Subcutaneous adipose tissue (tissue), 4 donors: ENCODE measurements around the gene MYBPC3. TPM values are rescaled to one million over a fixed set of nuclear protein-coding genes. Genes with fewer than 3 reads are reported as not detected.

ENCODE experiments used
- CTCF ChIP-seq: fragments of 450-650 bp; IDR thresholded peaks from one replicate; pipeline ENCODE4 v1.5.1; 2016; ENCODE audit warnings: low read depth, mild to moderate bottlenecking, control low read depth, antibody characterized with exemption, moderate library complexity
- total RNA-seq, 4 donors: library from RNA; depleted of rRNA; stranded (reverse); fragments of >200 nt; gene quantifications; one replicate each; pipeline ENCODE4 v1.1.0, GENCODE V29; 2016

The MYBPC3 gene
- total RNA-seq, 4 donors from 2014 or later = 0.17 TPM; not detected in 3

DNA sequence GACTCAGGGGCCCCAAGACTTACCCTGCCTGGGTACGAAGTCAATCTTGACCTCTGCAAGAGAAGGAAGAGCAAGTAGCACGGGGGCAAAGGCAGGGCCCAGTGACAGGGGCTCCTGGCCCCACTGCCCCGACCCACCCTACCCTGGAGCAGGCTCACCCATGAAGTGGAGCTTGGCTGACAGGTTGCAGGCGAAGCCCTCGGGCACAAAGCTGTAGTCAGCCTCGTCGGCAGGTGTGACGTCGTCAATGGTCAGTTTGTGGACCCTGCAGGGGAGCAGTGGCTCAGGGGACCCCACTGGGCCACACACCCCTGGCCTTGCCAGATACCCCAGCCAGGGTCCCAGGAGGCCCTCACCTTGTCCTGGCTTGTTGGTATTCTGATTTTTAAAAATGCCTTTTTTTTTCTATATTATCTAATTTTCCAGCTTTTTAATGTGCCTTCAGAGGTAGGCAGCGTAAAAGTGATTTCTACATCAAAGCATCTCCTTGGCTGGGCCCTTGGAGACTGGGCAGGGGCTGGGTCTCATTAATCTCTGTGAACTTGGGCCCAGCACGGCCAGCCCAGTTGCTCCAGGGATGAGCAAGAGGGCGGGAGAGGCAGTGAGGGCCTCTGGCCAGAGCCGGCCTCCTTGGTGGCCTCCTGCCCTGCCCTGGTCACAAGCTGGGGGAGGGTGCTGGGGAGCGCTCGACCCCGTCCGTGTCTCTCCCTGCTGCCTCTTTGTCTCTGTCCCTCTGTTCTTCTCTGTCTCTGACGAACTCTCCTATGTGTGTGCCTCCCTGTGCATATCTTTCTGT lies 11.3 kb downstream of the MYBPC3 start:
- no peak for TF ChIP-seq CTCF

DNA sequence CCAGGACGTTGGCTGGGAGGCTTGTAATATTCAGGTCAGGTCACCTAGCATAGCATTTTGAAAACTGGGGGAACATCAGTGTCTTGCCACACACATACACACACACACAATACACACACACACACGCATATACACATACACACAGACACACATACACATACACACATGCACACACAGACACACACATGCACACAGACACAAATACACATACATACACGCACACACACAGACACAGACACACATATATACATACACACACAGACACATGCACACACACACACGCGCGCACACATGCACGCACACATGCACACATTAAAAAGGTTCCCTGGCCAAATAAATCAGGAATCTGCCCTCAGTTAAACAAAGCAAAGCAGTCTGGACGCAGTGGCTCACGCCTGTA lies 12.5 kb downstream of the MYBPC3 start:
- TF ChIP-seq CTCF = no peak

DNA sequence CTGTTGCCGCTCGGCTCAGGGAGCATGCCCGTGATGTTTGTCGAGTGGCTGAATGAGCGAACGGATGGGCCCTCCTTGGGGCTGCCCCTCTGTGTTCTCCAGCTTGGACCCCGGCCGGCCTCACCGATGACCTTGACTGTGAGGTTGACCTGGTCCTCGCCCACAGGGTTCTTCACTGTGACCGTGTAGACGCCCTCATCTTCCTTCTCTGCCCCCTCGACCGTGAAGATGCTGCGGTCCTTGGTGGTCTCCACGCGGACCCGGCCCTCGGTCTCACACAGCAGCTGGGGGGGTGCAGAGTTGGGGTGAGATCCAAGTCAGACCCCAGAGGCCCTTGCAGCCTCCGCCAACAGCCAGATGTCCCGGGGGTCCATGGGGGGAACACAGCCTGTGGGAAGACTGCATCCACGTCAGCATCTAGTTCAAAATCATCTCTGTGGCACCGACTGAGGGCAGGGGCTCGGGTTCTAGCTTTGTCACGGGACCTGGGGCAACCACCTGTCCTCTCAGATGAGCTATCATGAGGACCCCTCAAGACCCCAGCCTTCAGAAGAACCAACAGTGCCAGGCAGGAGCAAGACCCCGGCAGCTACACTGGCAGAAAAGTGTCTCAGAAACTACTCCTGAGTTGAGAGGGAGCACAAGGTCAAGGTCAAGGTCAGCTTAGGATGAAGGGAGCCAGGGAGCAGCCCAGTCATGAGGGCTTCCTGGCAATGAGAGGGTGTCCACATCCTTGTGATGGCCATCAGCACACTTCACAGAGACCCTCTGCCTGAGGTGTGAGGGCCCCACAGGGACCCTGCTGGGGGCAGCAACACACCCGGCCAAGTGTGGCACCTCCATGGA lies 13.9 kb downstream of the MYBPC3 start:
- no peak for TF ChIP-seq CTCF

DNA sequence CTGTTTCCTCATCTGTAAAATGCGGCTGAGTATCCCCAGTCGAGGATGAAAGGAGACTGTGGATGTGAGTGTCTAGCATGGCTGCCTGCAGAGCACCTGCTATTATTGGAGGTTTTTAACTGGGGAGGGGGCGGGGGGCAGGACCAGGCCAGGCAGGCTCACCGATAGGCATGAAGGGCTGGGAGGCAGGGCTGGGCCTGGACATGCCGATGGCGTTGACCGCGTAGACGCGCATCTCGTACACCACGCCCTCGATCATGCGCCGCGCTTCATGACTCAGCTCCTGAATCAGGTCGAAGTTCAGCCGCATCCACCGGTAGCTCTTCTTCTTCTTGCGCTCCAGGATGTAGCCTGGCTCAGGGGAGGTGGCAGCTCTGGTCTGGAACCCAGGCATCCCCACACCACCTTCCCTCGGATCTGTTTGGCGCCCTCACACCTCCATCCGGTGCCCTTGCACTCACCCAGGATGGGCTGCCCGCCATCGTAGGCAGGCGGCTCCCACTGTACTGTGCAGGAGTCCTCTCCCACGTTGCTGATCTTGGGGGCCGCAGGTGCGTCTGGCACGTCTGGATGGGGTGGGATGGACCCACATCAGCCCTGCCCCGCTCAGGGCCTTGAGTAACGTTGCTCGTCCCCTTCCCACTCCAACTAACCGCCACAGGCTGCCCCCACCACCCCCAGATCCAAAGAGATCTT lies 15.1 kb downstream of the MYBPC3 start:
- TF ChIP-seq CTCF = no peak

DNA sequence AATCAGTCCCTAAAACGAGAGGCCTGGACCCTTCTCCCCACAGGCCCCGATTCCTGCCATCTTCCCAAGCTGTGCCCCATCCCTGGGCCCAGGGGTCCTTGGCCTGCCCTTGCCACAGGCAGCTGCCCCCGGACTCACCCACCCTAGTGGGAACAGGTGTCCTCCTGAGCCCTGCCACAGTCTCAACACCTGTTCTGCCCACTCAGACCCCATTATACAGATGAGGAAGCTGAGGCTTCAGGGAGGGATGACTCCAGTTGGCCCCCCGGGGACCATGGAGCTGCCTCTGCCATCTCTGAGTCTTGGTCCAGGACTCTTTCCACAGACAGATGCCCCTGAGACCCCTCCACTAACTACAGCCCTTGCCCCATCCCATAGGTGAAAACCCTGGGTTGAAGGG lies 15.9 kb downstream of the MYBPC3 start:
- TF ChIP-seq CTCF = no peak

DNA sequence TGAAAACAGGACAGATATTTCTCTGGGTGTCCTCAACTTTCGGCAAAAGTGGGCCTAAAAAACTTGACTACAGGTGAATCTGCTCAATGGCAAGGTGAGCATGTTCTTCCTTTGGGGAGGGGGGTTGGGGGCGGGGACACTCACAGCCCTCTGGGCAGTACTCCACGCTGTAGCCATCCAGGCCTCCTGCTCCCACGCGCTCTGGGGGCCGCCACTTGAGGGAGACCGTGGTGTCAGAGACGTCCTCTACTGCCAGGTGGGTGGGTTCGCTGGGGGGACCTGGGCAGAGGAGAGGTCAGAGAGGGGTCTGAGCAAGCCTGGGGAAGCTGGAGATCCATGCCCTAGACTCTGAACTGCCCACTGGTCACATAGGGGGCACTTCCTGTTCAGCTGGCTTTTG lies 16.8 kb downstream of the MYBPC3 start:
- no peak for TF ChIP-seq CTCF
